Stimulated activated CD4-positive, alpha-beta T cell treated with anti-CD3 and anti-CD28 coated beads, Interleukin-12 subunit alpha, Interleukin-12 subunit beta, amount 100 ng/mL, for 4 hours (primary cell): ENCODE results near the gene RPL28.
"Not testable (repeated sequence)": the region's sequence is repeated elsewhere in the genome, so short reads cannot be mapped to it uniquely, and the experiment has no call there.

Experiments
- DNase-seq: peaks from one replicate; pipeline ENCODE4 v3.0.0-alpha.2; 2020

Gene RPL28

DNA sequence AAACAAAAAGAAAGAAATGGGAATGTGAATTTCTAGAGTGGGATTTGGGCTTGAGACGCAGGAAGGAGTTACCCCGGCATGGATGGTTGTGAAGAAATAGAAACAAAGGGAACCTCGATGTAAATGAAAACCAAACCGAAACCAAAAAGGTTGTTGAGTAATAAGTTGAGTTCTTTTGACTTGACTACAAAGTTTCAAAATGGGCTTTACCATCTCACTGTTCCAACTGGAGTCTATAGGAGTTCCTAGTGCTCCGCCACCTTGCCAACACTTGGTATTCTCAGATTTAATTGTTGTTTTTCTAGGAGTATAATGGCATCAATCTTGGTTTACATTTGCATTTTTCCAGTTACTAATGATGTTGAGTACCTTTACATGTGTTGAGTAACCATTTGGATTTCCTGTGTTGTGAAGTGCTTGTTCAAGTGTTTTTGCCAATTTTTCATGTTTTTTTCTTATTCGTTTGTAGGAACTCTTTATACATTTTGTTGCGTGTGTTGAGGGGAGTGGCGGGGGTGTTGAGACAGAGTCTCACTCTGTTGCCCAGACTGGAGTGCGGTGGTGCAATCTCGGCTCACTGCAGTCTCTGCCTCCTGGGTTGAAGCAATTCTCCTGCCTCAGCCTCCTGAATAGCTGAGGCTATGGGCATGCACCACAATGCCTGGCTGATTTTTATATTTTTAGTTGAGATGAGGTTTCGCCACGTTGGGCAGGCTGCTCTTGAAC lies 12.6 kb downstream of the RPL28 start:
- DNase-seq: no peak

DNA sequence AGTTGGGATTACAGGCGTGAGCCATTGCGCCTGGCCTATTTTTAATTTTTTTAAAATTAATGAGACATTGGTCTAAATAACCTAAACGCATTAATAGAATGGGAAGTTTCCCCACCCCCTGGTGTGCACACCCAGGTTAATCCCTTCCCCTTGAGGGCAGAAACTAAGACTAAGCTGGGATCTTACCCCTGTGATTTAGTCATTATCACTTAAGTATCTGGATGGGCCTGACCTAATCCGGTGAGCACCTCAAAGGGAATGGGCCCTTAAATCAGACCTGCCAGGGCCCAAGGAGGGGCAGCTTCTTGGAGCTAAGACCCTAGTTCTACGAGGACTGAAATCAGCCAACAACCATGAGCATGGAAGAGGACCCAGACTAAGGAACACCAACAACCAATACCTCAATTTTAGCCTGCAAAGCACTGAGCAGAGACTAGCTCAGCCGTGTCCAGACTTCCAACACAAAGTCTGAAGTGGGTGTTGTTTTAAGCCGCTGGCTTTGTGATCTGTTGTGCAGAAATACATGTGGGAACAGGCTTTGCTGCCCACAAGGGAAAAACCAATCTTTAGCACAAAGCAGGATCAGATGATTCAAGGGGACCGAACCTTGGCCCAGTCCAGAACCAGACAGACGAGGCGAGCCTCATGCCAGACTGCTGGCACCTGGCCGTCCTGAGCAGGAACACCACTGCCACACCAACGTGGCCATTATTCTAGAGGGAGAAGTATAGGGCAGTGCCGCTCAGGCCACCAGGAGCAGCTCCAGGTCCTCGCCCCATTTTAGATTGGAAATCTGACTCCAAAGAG lies 14.8 kb downstream of the RPL28 start:
- DNase-seq: no peak

DNA sequence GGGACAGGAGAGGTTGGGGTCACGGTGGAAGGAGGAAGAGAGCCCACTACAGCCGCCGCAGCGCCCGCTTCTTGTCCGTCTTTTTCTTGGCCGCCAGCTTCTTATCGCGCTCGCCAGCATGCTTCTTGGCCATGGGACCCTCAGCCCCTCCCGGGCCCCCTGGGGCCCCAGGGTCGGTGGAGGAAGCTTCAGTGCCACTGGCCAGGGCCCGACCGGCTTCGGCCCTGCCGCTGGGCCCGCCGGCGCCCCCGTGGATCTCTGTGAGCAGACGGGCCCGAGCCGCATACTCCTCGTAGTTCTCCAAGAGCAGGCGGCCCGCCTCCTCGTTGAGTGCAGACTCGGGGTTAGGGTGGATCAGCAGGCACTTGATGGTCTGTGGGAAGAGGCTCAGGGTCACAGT lies 15.7 kb downstream of the RPL28 start:
- not testable (repeated sequence) for DNase-seq

DNA sequence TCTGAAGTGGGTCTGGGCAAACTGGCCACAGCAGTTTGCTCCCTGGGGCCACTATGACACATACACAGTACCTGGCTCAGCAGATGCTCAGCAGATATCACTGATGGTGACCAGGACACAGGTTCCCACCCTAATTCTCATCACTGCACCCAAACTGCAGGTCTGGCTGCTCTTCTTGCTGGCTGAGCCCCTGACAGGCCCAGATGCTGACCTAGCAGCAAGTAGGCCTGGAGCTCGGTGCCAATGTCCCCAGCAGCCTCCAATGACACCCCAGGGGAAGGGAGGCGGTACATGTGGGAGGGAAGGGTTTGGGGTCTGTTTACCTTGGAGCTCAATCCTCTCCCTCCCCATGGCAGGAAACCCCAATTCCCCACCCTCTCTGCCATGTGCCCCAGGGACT lies 16.8 kb downstream of the RPL28 start:
- DNase-seq: no peak

DNA sequence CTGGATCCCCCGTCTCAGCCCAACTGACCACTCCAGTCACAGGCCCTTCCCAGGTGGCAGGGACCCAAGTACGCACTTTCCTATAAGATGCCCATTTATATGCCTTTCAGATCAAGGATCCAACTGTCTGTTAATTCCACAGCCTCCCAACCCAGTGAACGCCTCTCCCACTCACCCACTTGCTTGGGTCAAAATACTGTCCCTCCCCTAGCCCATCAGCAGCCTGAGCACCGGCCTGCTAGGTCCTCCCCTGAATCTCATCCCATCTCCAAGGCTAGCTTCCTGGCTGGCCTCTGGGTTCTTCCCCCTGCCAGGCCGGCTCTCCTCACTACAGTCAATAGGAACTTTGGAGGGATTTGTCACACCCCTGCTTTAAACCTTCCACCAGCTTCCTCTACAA lies 19.9 kb downstream of the RPL28 start:
- DNase-seq: no peak

DNA sequence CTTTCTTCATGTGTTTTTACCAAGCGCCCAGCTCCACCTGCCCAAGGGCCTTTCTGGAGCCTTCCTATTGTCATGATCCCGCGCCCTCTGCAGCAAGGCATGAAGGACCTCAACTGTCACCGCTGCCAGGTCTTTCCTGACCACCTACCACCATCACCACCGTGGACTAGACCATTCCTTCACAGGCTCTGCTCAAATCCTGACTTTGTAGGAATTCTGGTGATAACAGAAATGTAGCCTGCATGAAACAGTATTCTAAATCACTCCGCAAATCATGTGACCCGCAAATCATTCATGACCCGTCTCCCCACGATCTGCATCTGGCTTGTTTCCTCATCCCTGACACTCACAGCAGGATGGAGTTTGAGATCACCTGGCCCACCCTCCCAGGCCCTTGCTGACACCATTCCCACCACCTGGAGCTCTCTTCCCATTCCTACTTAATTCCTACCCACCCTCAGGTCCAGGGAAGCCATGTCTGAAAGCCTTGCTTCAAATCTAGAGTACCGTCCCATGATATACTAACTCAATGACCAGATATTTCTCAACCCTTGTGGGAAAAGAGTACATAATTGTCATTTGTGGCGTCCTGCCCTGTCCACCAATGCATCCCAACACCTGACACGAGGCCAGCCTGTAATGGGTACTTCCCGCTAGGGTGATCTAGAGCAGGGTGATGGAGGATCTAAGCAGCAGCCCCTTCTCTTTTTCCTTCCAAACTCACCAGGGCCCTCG lies 20.5 kb downstream of the RPL28 start:
- no peak for DNase-seq

DNA sequence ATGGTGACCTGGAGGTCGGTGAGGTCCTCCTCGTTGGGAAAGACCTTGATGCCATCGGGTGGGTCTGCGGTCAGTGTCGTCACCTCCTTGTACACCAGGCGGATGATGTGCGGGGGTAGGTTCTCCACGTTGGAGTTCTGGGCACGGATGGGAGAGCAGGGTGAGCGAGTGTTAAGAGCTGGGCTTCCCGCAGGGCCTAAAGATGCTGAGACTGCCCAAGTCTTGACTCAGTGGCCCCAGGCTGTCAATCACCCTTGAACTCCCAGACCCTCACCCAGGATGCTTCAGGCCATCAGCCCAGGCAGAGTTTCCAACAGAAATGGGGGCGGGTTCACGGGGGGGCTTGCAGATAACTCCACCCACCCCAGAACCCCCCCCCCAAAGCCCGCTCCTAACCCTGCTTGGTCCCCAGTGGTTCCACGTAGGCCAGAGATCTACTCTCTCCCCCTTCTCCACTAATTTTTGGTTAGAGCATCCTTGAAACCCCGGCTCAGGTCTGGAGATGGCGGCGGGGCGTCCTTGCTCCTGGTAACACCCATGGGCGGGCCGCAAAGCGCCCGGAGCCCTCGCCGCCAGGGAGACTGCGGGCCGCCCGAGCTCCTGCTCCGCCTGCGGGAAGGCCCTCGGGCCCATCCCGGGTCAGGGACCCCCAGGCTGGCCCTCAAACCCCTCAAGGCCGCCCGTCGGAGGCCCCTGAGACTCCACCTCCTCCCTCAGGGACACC lies 21.3 kb downstream of the RPL28 start:
- DNase-seq: peak; percentile 38

DNA sequence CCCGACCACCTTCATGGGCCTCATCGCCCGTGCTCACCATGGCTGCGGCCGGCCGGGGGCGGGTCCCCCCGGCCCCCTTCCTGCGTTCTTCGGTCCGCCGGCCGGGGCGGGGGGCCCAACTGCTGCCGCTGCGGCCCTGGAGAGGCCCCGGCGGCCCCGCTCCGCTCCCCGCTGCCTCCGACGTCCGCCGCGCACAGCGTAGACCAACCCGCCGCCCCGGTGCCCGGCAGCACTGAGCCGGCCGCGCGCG lies 21.7 kb downstream of the RPL28 start, which contains the start of gene UBE2S:
Gene UBE2S, minus strand, starts transcription at position 239 of the 250 bp plus-strand sequence. Its CDS starts 199 bp downstream, at position 40.
- DNase-seq: not testable (repeated sequence)

DNA sequence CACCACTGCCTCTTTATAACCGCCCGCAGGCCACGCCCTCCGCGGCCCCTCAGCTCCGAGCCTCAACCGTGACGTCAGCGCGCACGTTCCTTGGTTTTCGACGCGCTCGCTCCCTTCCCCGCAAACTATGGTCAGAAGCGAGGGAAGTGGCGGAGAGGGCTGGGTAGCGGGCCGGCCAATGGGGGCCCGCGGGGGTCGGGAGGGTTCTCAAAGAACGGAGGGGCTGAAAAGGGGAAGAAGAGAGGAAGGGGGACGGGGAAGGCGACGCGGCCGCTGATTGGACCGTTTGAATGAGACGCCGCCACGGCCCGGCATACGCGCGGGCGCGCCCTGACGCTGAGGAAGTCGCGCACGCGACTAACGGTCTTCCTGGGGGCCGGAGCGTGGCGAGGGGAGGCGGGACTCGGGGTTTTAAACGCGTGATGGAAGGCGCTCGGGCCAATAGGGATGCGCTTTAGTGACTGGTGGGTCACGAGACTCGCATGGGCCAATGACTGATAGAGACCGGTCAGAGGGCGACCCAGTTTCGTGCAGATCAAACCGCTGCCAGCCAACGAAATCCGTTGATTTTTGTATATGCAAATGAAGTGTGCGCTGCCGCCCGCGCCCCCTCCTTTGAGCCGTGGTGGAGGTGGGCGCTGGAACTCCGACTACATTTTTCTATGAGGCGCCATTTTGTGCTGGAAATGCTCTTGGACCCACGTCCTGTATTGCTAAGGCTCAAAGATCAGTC lies 22.2 kb downstream of the RPL28 start:
- DNase-seq: peak; percentile 96

DNA sequence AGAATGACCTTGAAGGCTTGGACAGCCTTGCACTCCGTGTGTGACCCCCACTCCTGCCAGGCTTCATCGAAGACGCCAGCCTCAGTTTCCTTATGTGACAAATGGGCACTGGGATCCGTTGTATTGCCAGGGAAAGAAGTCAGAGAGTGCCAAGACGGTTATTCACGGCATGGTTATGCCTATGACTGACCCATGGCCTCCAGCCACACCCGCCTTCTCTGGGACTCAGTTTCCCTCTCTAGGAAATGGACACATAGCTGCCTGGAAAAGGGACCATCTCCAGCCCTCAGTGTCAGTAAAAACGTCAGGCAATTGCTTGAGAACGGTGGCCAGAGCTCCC lies 22.8 kb downstream of the RPL28 start:
- DNase-seq: no peak

DNA sequence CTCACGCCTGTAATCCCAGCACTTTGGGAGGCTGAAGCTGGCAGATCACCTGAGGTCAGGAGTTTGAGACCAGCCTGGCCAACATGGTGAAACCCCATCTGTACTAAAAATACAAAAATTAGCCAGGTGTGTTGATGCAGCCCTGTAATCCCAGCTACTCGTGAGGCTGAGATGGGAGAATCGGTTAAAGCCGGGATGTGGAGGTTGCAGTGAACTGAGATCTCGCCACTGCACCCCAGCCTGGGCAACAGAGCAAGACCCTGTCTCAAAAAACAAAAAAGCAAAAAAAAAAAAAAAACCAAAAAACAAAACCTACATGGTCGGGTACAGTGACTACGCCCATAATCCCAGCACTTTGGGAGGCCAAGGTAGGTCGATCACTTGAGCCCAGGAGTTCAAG lies 23.4 kb downstream of the RPL28 start:
- DNase-seq: not testable (repeated sequence)

DNA sequence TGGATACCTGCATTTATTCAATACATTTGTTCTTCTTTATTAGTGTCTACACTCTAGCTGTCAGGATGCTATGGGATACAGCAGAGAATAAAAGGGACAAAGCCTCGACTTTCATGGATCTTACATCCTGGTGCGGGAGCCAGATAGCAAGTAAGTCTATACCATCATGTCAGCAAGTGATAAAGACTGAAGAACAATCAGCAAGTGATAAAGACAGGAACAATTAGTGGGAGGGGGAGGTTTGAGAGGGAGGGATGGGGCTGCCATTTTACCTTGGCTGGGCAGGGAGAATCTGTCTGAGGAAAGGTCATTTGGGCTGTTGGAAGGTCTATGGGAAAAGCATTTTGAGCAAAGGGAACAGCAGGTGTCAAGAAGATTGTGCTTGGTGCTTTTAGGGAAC lies 24.4 kb downstream of the RPL28 start:
- no peak for DNase-seq

DNA sequence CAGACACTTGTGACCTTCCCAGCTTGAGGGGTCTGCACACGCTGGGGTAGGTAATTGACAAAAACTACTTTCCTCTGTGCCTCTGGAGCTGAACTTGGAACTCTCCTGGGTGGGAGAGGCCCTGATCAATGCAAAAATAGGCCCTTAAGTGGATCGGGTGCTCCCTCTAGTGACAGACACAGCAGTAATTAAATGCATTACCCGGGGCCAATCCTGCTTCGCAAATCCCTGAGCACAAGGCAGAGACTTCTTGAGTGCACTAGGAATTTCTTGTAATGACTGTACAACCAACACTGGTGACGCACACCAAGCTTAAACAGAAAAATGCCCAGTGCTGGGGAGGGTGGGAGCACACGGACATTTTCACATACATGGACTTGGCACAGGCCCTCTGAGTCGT lies 32.5 kb downstream of the RPL28 start:
- DNase-seq: peak; percentile 22

DNA sequence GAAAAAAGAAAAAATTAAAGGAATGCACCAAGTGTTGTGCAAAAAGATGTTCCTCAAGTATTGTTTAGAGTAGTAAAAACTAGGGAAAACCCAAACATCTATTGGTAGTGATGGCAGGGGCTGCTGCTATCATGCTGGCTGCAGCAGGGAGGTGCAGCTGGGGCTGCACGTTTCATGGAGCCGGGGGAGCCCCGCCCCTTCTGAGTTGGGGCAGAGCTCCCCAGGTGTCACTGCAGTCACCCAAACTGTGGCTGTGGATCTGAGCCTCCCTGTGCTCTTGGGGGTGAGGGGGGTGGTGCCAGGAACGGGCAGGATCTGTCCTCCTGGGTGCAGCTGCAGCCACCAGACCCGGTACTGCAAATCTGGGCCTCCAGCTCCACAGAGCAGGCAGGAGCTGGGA lies 33.4 kb downstream of the RPL28 start:
- DNase-seq: no peak

DNA sequence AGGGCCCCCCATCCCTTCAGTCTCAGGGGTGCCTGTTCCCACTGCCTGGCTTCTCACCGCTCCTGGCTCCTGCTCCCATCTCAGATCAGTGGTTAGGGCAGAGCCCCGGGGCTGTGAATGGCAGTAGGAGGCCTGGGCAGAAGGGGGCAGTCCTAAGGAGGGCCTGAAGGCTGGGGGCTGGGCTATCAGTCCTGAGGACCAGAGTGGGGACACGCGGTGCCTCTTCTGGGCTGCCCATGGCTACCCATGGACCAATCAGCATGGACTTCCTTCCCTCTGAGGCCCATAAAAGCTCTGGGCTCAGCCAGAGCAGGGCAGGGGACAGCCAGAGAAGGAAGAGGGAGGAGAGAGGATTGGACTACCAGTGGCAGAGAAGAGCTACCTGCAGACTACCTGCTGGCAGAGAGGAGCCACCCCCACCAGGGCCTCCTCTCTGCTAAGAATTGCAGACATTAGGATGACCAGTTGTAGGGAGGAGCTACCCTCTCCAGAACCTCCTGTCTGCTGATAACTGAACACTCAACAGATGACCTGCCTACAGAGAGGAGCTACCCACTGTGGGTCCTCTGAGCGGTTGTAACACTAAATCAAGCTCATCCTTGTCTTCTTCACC lies 34.0 kb downstream of the RPL28 start:
- DNase-seq: no peak

DNA sequence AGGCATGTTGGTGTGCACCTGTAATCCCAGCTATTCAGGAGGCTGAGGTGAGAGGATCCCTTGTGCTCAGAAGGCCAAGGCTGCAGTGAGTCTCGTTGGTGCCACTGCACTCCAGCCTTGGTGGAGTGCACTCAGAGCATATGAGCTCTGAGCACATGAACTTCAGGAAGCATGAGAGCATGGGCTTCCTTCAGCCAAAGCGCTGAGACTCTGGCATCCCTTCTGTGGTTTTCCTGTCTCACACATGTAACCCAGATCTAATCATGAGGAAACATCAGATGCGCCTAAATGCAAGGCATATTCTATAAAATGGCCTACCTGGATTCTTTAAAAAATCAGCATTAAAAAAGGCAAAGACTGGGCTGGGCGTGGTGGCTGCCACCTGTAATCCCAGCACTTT lies 35.5 kb downstream of the RPL28 start:
- DNase-seq: not testable (repeated sequence)

DNA sequence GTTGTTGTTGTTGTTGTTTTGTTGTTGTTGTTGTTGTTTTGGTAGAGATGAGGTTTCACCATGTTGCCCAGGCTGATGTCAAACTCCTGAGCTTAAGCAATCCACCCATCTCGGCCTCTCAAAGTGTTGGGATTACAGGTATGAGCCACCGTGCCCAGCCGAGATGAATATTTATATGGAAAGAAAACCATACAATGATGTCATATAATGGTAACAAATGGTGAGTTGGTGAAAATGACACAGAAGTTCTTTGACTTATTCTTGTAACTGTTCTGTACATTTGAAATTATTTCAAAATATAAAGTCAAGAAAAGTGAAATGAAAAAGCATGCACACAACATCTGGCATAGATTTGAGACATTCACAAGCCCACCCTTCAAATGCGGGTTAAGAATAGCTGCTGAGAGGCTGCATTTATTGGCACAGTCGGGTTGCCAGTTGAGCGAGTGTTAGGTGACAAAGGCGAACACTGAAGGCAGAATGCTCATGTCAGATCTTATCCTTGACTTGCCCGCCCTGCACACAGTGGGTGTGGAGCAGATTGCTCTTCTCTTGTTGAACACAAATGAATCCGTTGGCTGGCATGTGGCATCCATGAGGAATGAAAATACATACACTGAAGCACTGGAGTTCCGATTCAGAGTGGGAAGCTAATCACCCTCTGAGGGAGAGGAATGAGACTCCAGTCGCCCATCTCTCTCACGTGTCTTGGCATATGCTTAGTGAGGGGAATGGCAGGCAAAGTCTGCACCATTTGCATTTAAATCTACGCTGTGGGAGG lies 37.7 kb downstream of the RPL28 start:
- DNase-seq: no peak

DNA sequence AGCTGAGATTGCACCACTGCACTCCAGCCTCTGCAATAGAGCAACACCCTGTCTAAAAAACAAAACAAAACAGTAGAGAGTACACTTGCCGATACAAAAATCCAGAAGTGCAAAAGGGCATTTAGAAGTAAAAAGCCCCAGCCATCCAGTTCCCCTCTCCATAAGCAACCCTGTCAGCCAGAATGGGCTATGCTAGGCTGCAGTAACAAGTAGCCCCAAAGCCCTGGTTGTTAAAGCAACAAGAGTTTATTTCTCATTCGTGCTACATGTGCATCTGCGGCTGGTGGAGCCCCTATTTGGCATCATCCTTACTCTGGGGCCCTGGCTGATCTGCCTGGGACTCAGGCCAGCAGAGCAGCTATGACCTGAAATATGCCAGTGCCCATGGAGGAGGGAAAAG lies 38.8 kb downstream of the RPL28 start:
- no peak for DNase-seq

DNA sequence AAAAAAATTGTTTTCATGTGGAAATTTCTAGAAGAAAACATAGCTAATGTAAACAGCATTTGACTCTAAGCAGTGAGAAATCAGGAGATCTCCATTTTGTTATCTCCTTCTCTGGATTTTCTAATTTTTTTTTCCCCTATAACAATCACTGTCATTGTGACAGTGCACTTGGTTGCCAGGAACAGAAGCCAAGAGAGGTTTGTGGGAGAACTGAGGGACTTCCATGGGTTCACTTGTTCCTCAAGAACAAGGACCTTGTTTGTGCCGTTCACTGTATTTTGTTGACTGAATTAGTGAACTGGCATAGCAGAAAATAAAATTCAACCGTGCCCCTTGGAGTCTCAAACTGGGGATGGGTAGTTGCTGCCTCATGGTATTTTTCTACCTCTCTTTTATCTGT lies 40.3 kb downstream of the RPL28 start:
- DNase-seq: no peak

DNA sequence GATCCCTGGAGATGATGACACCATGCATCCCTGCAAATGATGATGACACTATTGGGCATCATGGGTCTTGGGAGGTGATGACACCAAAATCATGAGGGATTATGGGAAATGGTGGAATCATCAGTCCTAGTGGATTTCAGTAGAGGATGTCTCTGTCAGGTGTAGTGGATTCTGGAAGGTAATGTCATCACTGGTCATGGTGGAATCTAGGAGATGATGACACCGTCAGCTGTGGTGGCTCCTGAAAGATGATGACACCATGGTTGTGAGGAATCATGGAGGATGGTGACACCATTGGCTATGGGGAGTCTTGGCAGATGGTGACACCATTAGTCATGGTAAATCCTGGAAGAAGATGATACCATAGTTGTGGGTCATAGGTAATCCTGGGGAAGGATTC lies 45.5 kb downstream of the RPL28 start:
- DNase-seq: no peak

DNA sequence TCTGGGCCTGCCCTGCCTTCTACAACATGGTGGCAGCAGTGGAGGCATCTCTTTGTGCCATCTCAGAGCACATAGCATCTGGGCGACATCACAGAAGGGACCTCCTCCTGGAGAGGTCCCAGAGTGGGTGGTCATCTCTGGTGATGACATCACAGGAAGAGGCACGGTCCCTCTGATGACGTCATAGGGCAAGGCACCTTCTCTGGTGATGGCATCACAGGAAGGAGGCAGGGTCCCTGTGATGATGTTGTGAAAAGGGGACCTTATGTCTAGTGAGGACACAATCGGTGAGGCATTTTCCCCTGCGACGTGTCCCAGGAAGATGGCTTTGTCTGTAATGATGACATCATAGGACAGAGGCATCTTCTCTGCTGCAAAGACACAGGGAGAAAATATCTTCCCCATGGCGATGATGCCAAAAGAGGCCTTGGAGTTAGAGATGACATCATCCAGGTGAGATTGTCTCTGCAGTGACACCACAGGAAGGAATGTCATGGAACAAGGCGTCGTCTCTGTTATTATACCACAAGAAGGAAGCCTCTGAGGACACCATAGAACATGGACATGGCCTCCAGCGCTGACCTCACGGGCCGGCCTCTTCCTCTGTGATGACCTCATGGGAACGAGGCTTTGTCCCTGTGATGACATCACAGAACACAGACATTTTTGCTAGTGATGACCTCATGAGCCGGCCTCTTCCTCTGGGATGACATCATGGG lies 46.7 kb downstream of the RPL28 start:
- no peak for DNase-seq
